Measurements from ENCODE around the gene GGA1. TPM values are rescaled to one million over a fixed set of nuclear protein-coding genes. Genes with fewer than 3 reads are reported as not detected.
A peak's percentile ranks its signal among the peaks of the same experiment; 100 is the strongest.

The GGA1 gene
- total and polyA plus RNA-seq, 9 of the 15 experiments (the other 6 are each of a cell fraction or from before 2014, with no cell fraction given) = 1.5 to 69.5 (median 31.6) TPM

DNA sequence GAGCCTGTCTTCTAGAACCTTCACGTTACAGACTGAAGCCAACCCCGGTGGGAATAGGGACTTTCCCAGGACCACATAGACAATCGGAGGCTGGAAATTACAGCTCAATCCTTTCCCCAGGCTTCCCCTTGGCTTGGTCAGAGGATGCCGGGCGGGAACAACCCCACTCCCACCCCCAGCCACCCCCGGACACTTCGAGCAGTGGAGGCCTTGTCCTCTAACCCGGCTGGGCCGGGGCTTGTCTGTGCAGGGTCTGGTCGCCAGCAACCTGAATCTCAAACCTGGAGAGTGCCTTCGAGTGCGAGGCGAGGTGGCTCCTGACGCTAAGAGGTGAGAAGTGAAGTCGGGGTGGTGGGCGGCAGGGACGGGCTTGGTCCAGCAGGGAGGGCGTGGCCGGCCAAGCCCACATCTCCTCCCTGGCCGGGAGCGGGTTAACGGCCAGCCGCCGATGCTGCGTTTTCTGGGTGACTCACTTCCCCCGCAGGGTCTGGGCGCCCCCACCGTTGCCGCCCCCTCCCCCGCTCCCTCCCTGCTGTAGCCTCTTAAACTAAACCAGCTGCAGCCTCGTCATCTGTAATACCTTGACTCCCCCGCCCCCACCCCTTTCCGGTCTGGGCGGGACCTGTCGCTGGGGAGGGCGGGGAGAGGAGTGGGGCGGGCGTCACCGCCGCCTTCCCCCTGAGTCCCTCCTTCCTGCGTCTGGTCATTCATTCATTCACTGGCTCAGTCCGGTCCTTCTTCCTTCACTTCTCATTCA lies 68.3 kb downstream of the GGA1 start (continued):
- no peak for TF ChIP-seq BCOR (IDR thresholded peaks at IDR 0.05)
- no peak for TF ChIP-seq NR4A1 (CRISPR knock-in tag; IDR thresholded peaks at IDR 0.05)
- no peak for TF ChIP-seq NR4A1 (tag; IDR thresholded peaks at IDR 0.05)
- TF ChIP-seq PPARD (CRISPR knock-in tag; IDR thresholded peaks at IDR 0.05) = no peak
- TF ChIP-seq TSHZ1 (CRISPR knock-in tag; IDR thresholded peaks at IDR 0.05) = no peak
- TF ChIP-seq E2F3 (CRISPR knock-in tag; IDR thresholded peaks at IDR 0.05) = no peak
- no peak for TF ChIP-seq ZNF212 (CRISPR knock-in tag; IDR thresholded peaks at IDR 0.05)
- no peak for TF ChIP-seq SIRT6 (IDR thresholded peaks at IDR 0.05; ENCODE audit: low read depth, low read length)
- TF ChIP-seq, protein P1, sequence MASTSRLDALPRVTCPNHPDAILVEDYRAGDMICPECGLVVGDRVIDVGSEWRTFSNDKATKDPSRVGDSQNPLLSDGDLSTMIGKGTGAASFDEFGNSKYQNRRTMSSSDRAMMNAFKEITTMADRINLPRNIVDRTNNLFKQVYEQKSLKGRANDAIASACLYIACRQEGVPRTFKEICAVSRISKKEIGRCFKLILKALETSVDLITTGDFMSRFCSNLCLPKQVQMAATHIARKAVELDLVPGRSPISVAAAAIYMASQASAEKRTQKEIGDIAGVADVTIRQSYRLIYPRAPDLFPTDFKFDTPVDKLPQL (IDR thresholded peaks at IDR 0.05; ENCODE audit: extremely low read depth, insufficient read length) = no peak
- no peak for TF ChIP-seq RAD51 (IDR thresholded peaks at IDR 0.05; ENCODE audit: borderline replicate concordance, low read depth)
- TF ChIP-seq TARDBP (IDR thresholded peaks at IDR 0.05) = no peak
- no peak for TF ChIP-seq HOMEZ (CRISPR knock-in tag; IDR thresholded peaks at IDR 0.05)
- no peak for TF ChIP-seq ZBTB43 (CRISPR knock-in tag; IDR thresholded peaks at IDR 0.05)
- TF ChIP-seq, protein P2, sequence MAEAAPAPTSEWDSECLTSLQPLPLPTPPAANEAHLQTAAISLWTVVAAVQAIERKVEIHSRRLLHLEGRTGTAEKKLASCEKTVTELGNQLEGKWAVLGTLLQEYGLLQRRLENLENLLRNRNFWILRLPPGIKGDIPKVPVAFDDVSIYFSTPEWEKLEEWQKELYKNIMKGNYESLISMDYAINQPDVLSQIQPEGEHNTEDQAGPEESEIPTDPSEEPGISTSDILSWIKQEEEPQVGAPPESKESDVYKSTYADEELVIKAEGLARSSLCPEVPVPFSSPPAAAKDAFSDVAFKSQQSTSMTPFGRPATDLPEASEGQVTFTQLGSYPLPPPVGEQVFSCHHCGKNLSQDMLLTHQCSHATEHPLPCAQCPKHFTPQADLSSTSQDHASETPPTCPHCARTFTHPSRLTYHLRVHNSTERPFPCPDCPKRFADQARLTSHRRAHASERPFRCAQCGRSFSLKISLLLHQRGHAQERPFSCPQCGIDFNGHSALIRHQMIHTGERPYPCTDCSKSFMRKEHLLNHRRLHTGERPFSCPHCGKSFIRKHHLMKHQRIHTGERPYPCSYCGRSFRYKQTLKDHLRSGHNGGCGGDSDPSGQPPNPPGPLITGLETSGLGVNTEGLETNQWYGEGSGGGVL (CRISPR knock-in tag; IDR thresholded peaks at IDR 0.05) = no peak
- TF ChIP-seq MED1 (CRISPR knock-in tag; IDR thresholded peaks at IDR 0.05; ENCODE audit: borderline replicate concordance) = no peak
- TF ChIP-seq ZNF311 (CRISPR knock-in tag; IDR thresholded peaks at IDR 0.05) = no peak
- TF ChIP-seq MCM7 (IDR thresholded peaks at IDR 0.05) = no peak
- no peak for TF ChIP-seq BRF1 (IDR thresholded peaks at IDR 0.05; ENCODE audit: borderline replicate concordance, extremely low read depth, insufficient read length)
- no peak for TF ChIP-seq FOXJ3 (CRISPR knock-in tag; IDR thresholded peaks at IDR 0.05)
- TF ChIP-seq NR2C2 (CRISPR knock-in tag; IDR thresholded peaks at IDR 0.05) = no peak
- TF ChIP-seq NR2C2 (tag; IDR thresholded peaks at IDR 0.05) = peak; percentile 40; the same call in 1 of the 2 replicates

Measured in K562 (cell line).